Activated CD4-positive, alpha-beta T cell treated with anti-CD3 and anti-CD28 coated beads, Interleukin-2, amount 10 ng/mL, durations not matched to agents 7 days and 5 days (primary cell): ENCODE results near the gene CSDE1. TPM values are rescaled to one million over a fixed set of nuclear protein-coding genes. Genes with fewer than 3 reads are reported as not detected.
"Not testable (repeated sequence)": the region's sequence is repeated elsewhere in the genome, so short reads cannot be mapped to it uniquely, and the experiment has no call there.

Source experiments
- CTCF ChIA-PET: fragments of 350-600 bp; sonication (Branson Sonifier 250); formaldehyde crosslinking; loops from one replicate; lab custom pipeline; 2021; ENCODE audit warnings: antibody characterized with exemption; lab: Charles Lee
- POLR2A ChIA-PET: fragments of 350-600 bp; sonication (Branson Sonifier 250); formaldehyde crosslinking; loops from one replicate; lab custom pipeline; 2021; ENCODE audit warnings: antibody characterized with exemption; lab: Charles Lee
- DNase-seq: peaks from one replicate; pipeline ENCODE4 v3.0.0-alpha.2; 2020
- H3K27ac Mint-ChIP-seq: one replicate; pipeline ENCODE4 v1.8.0; 2021; ENCODE audit warnings: mild to moderate bottlenecking, moderate library complexity, mixed read lengths
- H3K27me3 Mint-ChIP-seq: one replicate; pipeline ENCODE4 v1.8.0; 2021; ENCODE audit warnings: mixed read lengths
- H3K36me3 Mint-ChIP-seq: one replicate; pipeline ENCODE4 v1.8.0; 2021; ENCODE audit warnings: low read depth, mixed read lengths
- H3K4me1 Mint-ChIP-seq: one replicate; pipeline ENCODE4 v1.8.0; 2021; ENCODE audit warnings: mixed read lengths
- H3K4me3 Mint-ChIP-seq: one replicate; pipeline ENCODE4 v1.8.0; 2021; ENCODE audit warnings: mild to moderate bottlenecking, moderate library complexity, mixed read lengths
- H3K9me3 Mint-ChIP-seq: one replicate; pipeline ENCODE4 v1.8.0; 2021; ENCODE audit warnings: mixed read lengths
- total RNA-seq, 2 experiments: library from RNA; stranded (reverse); gene quantifications; one replicate each; pipeline ENCODE4 v1.2.3, GENCODE V29; 2021

CSDE1 gene
- total RNA-seq, 2 experiments from 2014 or later: 381 to 439 TPM

- Mint-ChIP-seq H3K27ac (peak overlapping the region; percentile 100), H3K4me3 (peak overlapping the region; percentile 99), H3K9me3 (peaks cover 10% of the 10 kb centered on the region), H3K36me3 (peaks cover 27% of the 10 kb centered on the region), H3K27me3 (no peaks in the 10 kb centered on the region), H3K4me1 (peaks cover 47% of the 10 kb centered on the region)
- ChIA-PET CTCF (interaction anchor here (1.1 to 1.8 kb wide), 3 partner anchors 8 to 22 kb away, joined by 3 to 4 read pairs (median 3); partner anchors contain the start of gene SIKE1), POLR2A (no interaction called here)
- DNase-seq: no peak
Measured at GRCh38 chr1:114758256-114758832, 560 bp upstream of the CSDE1 start.

GRCh38 chr1:114756949-114757454 lies 782 bp downstream of the CSDE1 start:
- Mint-ChIP-seq H3K27me3 (no peaks in the 10 kb centered on the region), H3K4me3 (peak overlapping the region; percentile 99), H3K9me3 (peaks cover 6% of the 10 kb centered on the region), H3K27ac (peak overlapping the region; percentile 100), H3K4me1 (peaks cover 59% of the 10 kb centered on the region), H3K36me3 (peaks cover 28% of the 10 kb centered on the region)
- POLR2A ChIA-PET: no interaction called here
- DNase-seq: no peak
- CTCF ChIA-PET: interaction anchor here (0.8 to 1.4 kb wide), 3 partner anchors 12 to 40 kb away, joined by 3 to 4 read pairs (median 3); partner anchors contain the start of gene NRAS

- POLR2A ChIA-PET: no interaction called here
- H3K36me3 Mint-ChIP-seq: peaks cover 28% of the 10 kb centered on the region
- H3K9me3 Mint-ChIP-seq: peaks cover 6% of the 10 kb centered on the region
- peaks cover 66% of the 10 kb centered on the region for H3K4me1 Mint-ChIP-seq
- peak overlapping the region; percentile 99 for H3K4me3 Mint-ChIP-seq
- no peak for DNase-seq
- CTCF ChIA-PET: interaction anchor here (0.8 to 1.4 kb wide), 3 partner anchors 11 to 40 kb away, joined by 3 read pairs; partner anchors contain the start of gene NRAS
- peak overlapping the region; percentile 100 for H3K27ac Mint-ChIP-seq
- H3K27me3 Mint-ChIP-seq: no peaks in the 10 kb centered on the region
Measured at GRCh38 chr1:114756009-114756892, 1.5 kb downstream of the CSDE1 start.

- Mint-ChIP-seq H3K4me1 (peaks cover 75% of the 10 kb centered on the region), H3K9me3 (peaks cover 6% of the 10 kb centered on the region), H3K27me3 (no peaks in the 10 kb centered on the region), H3K4me3 (peak overlapping the region; percentile 99), H3K27ac (peak overlapping the region; percentile 100), H3K36me3 (peaks cover 32% of the 10 kb centered on the region)
- ChIA-PET POLR2A (no interaction called here), CTCF (interaction anchor here (1.0 kb wide), 1 partner anchor 18 kb away, joined by 3 read pairs; no protein-coding TSS in a partner anchor)
- DNase-seq: no peak
Measured at GRCh38 chr1:114755006-114755931, 2.5 kb downstream of the CSDE1 start.

- Mint-ChIP-seq H3K36me3 (peaks cover 42% of the 10 kb centered on the region), H3K4me1 (peaks cover 83% of the 10 kb centered on the region)
- POLR2A ChIA-PET: not testable (repeated sequence)
Measured at GRCh38 chr1:114753702-114754101, 4.1 kb downstream of the CSDE1 start.

GRCh38 chr1:114753143-114753542 lies 4.6 kb downstream of the CSDE1 start:
- H3K4me1 Mint-ChIP-seq: peaks cover 83% of the 10 kb centered on the region
- CTCF ChIA-PET: interaction anchor here (0.8 kb wide), 1 partner anchor 10 kb away, joined by 3 read pairs; no protein-coding TSS in a partner anchor
- no peak overlapping the region for H3K27ac Mint-ChIP-seq
- no peak for DNase-seq
- peaks cover 45% of the 10 kb centered on the region for H3K36me3 Mint-ChIP-seq
- no peaks in the 10 kb centered on the region for H3K9me3 Mint-ChIP-seq
- H3K4me3 Mint-ChIP-seq: no peak overlapping the region
- H3K27me3 Mint-ChIP-seq: no peaks in the 10 kb centered on the region
- POLR2A ChIA-PET: no interaction called here

More at GRCh38 chr1:114753702-114754101, 4.1 kb downstream of the CSDE1 start:
- Mint-ChIP-seq H3K27ac (peak overlapping the region; percentile 58), H3K4me3 (peak overlapping the region; percentile 99)
- DNase-seq, CTCF ChIA-PET, H3K27me3 Mint-ChIP-seq, H3K9me3 Mint-ChIP-seq: not testable (repeated sequence)

GRCh38 chr1:114750780-114751179 lies 7.0 kb downstream of the CSDE1 start:
- POLR2A ChIA-PET: no interaction called here
- CTCF ChIA-PET: interaction anchor here (1.3 to 1.9 kb wide), 2 partner anchors 9 to 27 kb away, joined by 3 to 4 read pairs; no protein-coding TSS in a partner anchor
- Mint-ChIP-seq H3K36me3 (peaks cover 49% of the 10 kb centered on the region), H3K27ac (peak overlapping the region; percentile 9), H3K4me3 (no peak overlapping the region), H3K9me3 (no peaks in the 10 kb centered on the region), H3K27me3 (no peaks in the 10 kb centered on the region), H3K4me1 (peaks cover 85% of the 10 kb centered on the region)
- DNase-seq: no peak

- H3K9me3 Mint-ChIP-seq: no peaks in the 10 kb centered on the region
- ChIA-PET CTCF (interaction anchor here (1.9 kb wide), 1 partner anchor 10 kb away, joined by 4 read pairs; no protein-coding TSS in a partner anchor), POLR2A (no interaction called here)
Measured at GRCh38 chr1:114749835-114750234, 7.9 kb downstream of the CSDE1 start.

GRCh38 chr1:114746450-114747121 lies 11.2 kb downstream of the CSDE1 start:
- H3K4me1 Mint-ChIP-seq: peaks cover 65% of the 10 kb centered on the region
- no peaks in the 10 kb centered on the region for H3K9me3 Mint-ChIP-seq
- peaks cover 64% of the 10 kb centered on the region for H3K36me3 Mint-ChIP-seq
- no peak overlapping the region for H3K27ac Mint-ChIP-seq
- H3K4me3 Mint-ChIP-seq: no peak overlapping the region
- POLR2A ChIA-PET: interaction anchor here (0.9 kb wide), 1 partner anchor 13 kb away, joined by 3 read pairs; no protein-coding TSS in a partner anchor
- DNase-seq: no peak
- CTCF ChIA-PET: interaction anchor here (1.3 kb wide), 1 partner anchor 26 kb away, joined by 3 read pairs; no protein-coding TSS in a partner anchor
- no peaks in the 10 kb centered on the region for H3K27me3 Mint-ChIP-seq

More at GRCh38 chr1:114749835-114750234, 7.9 kb downstream of the CSDE1 start:
- H3K27ac Mint-ChIP-seq: no peak overlapping the region
- peaks cover 81% of the 10 kb centered on the region for H3K4me1 Mint-ChIP-seq
- no peak overlapping the region for H3K4me3 Mint-ChIP-seq
- no peaks in the 10 kb centered on the region for H3K27me3 Mint-ChIP-seq
- no peak for DNase-seq
- peaks cover 47% of the 10 kb centered on the region for H3K36me3 Mint-ChIP-seq

- Mint-ChIP-seq H3K9me3 (no peaks in the 10 kb centered on the region), H3K4me1 (peaks cover 56% of the 10 kb centered on the region), H3K27me3 (no peaks in the 10 kb centered on the region), H3K27ac (no peak overlapping the region), H3K4me3 (no peak overlapping the region), H3K36me3 (peaks cover 67% of the 10 kb centered on the region)
- no peak for DNase-seq
- ChIA-PET POLR2A (interaction anchor here (1.0 kb wide), 1 partner anchor 26 kb away, joined by 6 read pairs; no protein-coding TSS in a partner anchor), CTCF (interaction anchor here (0.6 to 0.7 kb wide), 2 partner anchors 11 to 64 kb away, joined by 3 read pairs; no protein-coding TSS in a partner anchor)
Measured at GRCh38 chr1:114745291-114745690, 12.5 kb downstream of the CSDE1 start.
